HCT116 (cell line): ENCODE data around the gene CALU.

Experiments used
- EZH2 ChIP-seq: fragments of 200-600 bp; sonication (generic); IDR thresholded peaks from 2 replicates; pipeline ENCODE4 v1.6.1; 2017; ENCODE audit warnings: antibody characterized with exemption, mixed run types
- FOSL1 ChIP-seq: IDR thresholded peaks from 2 replicates; pipeline ENCODE4 v1.6.1; 2012; ENCODE audit warnings: low read depth
- POLR2A ChIP-seq: IDR thresholded peaks from 2 replicates; pipeline ENCODE4 v1.7.0; 2011; ENCODE audit warnings: borderline replicate concordance; ENCODE audit not compliant: insufficient read depth, insufficient read length; ENCODE audit errors: extremely low read depth
- TF ChIP-seq, protein P1 (sequence below), 3 experiments: fragments of 200-600 bp in 1 of 3; sonication (generic) in 1 of 3; IDR thresholded peaks in 2 of 3; conservative IDR thresholded peaks in 1 of 3; 2 replicates each; pipeline ENCODE4 v1.5.1; 2012 to 2017; ENCODE audit warnings: low read depth in 2 of 3, low read length in 2 of 3, antibody characterized with exemption in 1 of 3, borderline replicate concordance in 1 of 3, control low read depth in 1 of 3, mild to moderate bottlenecking in 1 of 3, mixed read lengths in 1 of 3, mixed run types in 1 of 3, moderate library complexity in 1 of 3; ENCODE audit not compliant: insufficient read depth in 1 of 3

DNA sequence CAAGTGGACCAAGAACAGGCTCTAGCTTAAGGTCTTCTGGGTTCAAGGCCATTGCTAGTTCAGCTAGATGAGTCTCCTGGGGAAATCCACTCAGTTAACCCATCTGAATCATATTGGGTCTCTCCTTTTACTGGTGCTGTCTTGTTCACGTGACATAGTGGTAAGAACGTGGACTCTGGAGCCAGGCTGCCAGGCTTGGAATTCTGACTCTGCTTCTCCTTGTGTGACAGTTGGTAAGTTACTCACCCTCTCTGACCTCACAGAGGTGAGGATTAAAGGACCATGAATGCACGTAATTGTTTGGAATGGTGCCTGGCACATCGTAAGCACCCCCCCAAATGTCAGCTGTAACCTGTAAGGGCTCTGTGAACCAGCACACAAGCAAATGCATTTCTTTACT, 9.7 kb upstream of the CALU start:
- TF ChIP-seq, protein P1, sequence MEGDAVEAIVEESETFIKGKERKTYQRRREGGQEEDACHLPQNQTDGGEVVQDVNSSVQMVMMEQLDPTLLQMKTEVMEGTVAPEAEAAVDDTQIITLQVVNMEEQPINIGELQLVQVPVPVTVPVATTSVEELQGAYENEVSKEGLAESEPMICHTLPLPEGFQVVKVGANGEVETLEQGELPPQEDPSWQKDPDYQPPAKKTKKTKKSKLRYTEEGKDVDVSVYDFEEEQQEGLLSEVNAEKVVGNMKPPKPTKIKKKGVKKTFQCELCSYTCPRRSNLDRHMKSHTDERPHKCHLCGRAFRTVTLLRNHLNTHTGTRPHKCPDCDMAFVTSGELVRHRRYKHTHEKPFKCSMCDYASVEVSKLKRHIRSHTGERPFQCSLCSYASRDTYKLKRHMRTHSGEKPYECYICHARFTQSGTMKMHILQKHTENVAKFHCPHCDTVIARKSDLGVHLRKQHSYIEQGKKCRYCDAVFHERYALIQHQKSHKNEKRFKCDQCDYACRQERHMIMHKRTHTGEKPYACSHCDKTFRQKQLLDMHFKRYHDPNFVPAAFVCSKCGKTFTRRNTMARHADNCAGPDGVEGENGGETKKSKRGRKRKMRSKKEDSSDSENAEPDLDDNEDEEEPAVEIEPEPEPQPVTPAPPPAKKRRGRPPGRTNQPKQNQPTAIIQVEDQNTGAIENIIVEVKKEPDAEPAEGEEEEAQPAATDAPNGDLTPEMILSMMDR (IDR thresholded peaks at IDR 0.05 in 2 of 3, conservative IDR thresholded peaks at IDR 0.05 in 1 of 3; ENCODE audit: borderline replicate concordance in 1 of 3, insufficient read depth in 1 of 3, low read depth in 2 of 3, low read length in 2 of 3), result no peak
- TF ChIP-seq POLR2A (no peak), EZH2 (no peak), FOSL1 (no peak)
